GM12873 (cell line): ENCODE data around the gene ABCA3.

Experiments
- TF ChIP-seq, protein P1 (sequence below): IDR thresholded peaks from 2 replicates; pipeline ENCODE4 v1.5.1; 2012; ENCODE audit warnings: low read depth, mild to moderate bottlenecking, moderate library complexity, low read length, control low read depth; ENCODE audit not compliant: insufficient read depth; ENCODE audit errors: missing control alignments

ABCA3 gene

DNA sequence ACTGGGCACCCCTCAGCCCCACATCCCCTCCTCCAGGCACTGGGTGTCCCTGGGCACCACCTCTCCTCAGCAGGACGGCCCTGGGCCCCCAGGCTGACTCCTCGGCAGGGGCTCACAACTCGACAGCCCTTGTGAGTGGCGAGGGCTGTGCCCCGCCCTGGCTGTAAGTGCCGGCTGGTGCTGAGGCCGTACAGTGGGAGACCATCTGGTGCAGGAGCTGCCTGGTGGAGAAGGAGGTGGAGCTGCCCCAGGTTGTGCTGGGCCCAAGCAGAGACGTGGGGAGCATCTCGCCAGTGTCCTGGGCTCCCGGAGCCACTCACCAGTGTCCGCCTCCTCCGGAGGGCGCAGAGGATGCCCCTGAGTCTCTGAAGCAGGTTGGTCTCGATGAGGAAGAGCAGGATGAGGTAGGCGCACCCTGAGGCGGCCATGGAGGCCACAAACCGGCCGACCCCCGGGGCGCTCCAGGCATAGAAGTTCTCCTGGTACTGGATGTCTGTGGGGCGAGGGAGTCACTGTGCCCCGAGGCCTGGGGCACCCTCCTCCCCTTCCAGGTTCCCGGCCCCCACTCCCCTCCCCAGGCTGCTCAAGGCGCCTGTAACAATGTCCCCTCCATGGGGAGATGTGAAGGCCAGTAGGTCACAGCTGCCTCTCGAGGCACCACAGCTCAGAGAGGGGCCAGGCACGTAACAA is 57.5 kb downstream of the ABCA3 start:
- TF ChIP-seq, protein P1, sequence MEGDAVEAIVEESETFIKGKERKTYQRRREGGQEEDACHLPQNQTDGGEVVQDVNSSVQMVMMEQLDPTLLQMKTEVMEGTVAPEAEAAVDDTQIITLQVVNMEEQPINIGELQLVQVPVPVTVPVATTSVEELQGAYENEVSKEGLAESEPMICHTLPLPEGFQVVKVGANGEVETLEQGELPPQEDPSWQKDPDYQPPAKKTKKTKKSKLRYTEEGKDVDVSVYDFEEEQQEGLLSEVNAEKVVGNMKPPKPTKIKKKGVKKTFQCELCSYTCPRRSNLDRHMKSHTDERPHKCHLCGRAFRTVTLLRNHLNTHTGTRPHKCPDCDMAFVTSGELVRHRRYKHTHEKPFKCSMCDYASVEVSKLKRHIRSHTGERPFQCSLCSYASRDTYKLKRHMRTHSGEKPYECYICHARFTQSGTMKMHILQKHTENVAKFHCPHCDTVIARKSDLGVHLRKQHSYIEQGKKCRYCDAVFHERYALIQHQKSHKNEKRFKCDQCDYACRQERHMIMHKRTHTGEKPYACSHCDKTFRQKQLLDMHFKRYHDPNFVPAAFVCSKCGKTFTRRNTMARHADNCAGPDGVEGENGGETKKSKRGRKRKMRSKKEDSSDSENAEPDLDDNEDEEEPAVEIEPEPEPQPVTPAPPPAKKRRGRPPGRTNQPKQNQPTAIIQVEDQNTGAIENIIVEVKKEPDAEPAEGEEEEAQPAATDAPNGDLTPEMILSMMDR, result no peak

DNA sequence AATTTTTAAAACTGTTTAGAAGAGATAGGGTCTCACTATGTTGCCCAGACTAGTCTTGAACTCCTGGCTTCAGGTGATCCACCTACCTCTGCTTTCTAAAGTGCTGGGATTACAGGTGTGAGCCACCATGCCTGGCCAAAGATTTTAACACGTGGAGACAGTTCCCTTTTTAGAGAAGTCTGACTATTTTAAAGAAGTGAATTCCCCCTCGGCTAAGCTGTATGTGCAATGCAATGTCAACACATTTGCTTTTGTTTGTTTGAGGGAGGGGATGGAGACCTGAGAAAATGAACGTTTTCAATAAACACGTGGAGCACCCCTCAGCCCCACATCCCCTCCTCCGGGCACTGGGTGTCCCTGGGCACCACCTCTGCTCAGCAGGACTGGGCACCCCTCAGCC is 58.3 kb downstream of the ABCA3 start:
- TF ChIP-seq, protein P1, result no peak

DNA sequence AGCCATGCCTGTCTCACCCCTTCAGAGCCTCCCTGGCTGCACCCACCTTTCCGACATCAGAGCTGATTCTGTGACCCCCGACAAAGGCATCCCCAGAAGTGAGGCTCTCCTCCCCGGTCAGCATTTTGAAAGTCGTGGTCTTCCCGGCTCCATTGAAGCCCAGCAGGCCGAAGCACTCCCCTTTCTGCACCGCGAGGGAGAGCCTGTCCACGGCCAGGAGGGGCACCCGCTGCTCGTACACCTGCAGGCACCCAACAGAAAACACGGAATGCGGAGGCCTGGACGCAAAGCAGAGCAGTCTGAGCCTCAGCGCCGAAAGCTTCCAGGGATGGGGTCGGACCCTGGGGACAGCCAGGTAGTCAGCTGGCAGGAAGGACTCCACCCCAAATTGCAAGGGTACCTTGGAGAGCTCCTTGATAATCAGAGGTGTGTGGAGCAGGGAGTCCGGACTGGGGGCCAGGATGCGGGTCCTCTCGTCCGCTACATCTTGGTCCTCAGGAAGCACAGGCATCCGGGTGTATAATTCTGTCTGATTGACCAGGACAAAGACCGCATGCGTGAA is 59.5 kb downstream of the ABCA3 start:
- TF ChIP-seq, protein P1, result no peak

DNA sequence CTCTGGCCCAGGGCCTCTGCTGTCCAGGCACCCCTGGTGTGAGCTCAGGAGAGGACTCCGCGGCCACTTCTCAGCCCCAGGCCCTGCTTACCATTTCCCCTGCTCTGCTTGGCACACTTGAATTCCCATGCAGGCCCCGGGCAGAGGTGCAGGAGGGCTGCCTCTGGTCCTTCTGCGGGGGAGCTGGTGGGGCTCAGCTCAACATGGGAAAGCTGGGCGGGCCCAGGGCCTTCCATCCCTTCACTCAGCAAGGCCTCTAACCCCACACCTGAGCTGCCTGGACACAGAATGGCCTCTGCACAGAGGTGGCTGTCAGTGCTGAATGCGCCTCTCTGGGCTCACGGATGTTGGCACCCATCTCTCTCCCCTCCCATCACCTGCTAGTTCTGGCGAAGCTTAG is 60.1 kb downstream of the ABCA3 start:
- TF ChIP-seq, protein P1, result no peak

DNA sequence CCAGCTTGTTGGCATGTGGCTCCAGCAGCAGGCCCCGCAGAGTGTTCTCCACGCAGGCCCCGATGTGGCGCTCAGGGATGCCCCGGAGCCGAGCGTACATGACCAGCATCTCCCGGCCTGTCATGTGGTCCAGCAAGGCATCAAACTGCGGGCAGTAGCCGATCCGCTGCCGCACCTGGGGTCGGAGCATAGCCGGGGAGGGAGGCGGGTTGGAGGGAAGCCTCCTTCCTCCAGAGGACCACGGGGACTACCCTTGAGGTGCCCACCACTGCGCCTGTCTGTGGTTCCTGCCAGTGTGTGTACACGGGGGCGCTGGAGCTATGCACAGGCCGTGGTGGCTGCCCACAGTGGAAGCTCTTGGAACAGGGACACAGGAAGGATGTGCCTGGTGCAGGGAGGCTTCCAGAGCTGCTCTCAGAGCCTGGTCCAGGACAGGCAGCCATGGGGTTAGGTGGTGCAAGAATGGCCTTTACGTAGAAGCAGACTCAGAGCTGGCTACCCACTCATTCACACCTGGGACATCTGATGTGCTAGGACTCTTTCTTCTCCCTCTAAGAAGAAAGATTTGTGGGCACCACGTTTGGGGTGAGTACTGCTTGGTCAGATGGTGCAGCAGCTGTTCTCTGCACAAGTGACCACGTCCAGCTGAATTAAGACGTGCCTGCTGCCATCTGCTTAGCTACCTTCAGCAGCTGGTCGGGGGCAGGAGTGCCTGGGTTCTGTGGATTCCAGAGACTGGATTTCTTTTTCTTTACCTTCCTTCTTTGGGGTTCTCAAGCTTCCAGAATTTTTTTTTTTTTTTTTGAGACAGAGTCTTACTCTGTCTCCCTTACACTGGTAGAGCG is 61.4 kb downstream of the ABCA3 start:
- TF ChIP-seq, protein P1, result no peak

DNA sequence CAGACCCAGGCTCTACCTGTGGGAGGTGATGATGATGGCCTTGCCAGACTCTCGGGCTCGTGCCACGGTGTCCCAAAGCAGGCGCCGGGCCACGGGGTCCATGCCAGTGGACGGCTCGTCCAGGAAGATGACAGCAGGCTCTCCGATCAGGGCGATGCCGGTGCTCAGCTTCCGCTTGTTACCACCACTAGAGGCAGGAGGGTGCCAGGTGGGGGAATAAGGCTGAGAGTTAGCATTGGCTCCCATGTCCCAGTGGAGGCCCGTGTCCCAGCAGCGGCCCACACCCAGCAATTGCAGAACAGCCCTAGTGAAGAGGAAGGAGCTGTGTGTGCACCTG is 62.3 kb downstream of the ABCA3 start:
- TF ChIP-seq, protein P1, result no peak
